ENCODE results near the gene ZNF577. TPM values are rescaled to one million over a fixed set of nuclear protein-coding genes. Genes with fewer than 3 reads are reported as not detected.
"Not testable (repeated sequence)": the region's sequence is repeated elsewhere in the genome, so short reads cannot be mapped to it uniquely, and the experiment has no call there.

ZNF577 gene
- total and polyA plus RNA-seq, 2 donors (not counting 1 experiment from before 2014, with no cell fraction given), result 15.9 to 26.0 TPM

GRCh38 chr19:51905639-51906038 lies 17.9 kb upstream of the ZNF577 start:
- CTCF ChIA-PET; H3K4me3 Mint-ChIP-seq; DNase-seq; H4K20me1 ChIP-seq (ENCODE audit: control insufficient read depth, insufficient read depth, low read length, poor library complexity, severe bottlenecking); ATAC-seq (ENCODE audit: low read depth); H3K9ac ChIP-seq (ENCODE audit: low read length); H3K4me3 ChIP-seq (ENCODE audit: control extremely low read depth in 1 of 5, extremely low read depth in 1 of 5, insufficient read depth in 1 of 5, low read depth in 2 of 5, low read length in 4 of 5); H3K27ac Mint-ChIP-seq; H3K4me2 ChIP-seq (replicated peaks; ENCODE audit: low read depth, low read length, poor library complexity, severe bottlenecking); H3K36me3 ChIP-seq (replicated peaks in 1 of 2; ENCODE audit: control extremely low read depth in 1 of 2, control insufficient read depth in 1 of 2, extremely low read depth in 1 of 2, insufficient read depth in 2 of 2, low read length in 1 of 2); H3K27ac ChIP-seq (ENCODE audit: low read length in 2 of 2); POLR2A ChIA-PET: not testable (repeated sequence)
- H3K9me3 ChIP-seq (ENCODE audit: control extremely low read depth in 1 of 3, control insufficient read depth in 2 of 3, insufficient read depth in 1 of 3, low read length in 2 of 3), result peaks cover 6 to 71% (median 34%) of the 10 kb centered on the region in 3 donors
- peaks cover 0 to 19% (median 3%) of the 10 kb centered on the region in 4 experiments for H3K27me3 ChIP-seq (replicated peaks in 1 of 4; ENCODE audit: control extremely low read depth in 1 of 4, control insufficient read depth in 3 of 4, insufficient read depth in 4 of 4, low read length in 3 of 4)
- peak overlapping the region; percentile 99 for H2AFZ ChIP-seq (ENCODE audit: insufficient read depth, low read depth, low read length, poor library complexity, severe bottlenecking)
- WGBS (ENCODE audit: insufficient coverage), result no CpG with 5 or more reads among the region's 3 CpGs
- H3K27me3 Mint-ChIP-seq, result peaks cover 28% of the 10 kb centered on the region
- intact Hi-C loops (cut with micrococcal nuclease), result loop anchor here (1.0 to 2.0 kb wide), 4 partner anchors 15 to 733 kb away; partner anchors contain the start of genes ZNF350, ZNF613 and ZNF83
- H3K9me3 Mint-ChIP-seq (ENCODE audit: insufficient read depth), result peaks cover 21% of the 10 kb centered on the region
- peaks cover 6 to 15% of the 10 kb centered on the region in 2 donors for H3K4me1 ChIP-seq (ENCODE audit: control insufficient read depth in 2 of 2, insufficient read depth in 2 of 2, low read length in 2 of 2)
- H3K4me1 Mint-ChIP-seq, result peaks cover 21% of the 10 kb centered on the region
- peaks cover 40% of the 10 kb centered on the region for H3K79me2 ChIP-seq (ENCODE audit: control insufficient read depth, insufficient read depth, low read length)

- no CpG with 5 or more reads among the region's 3 CpGs for WGBS (ENCODE audit: insufficient coverage)
- Mint-ChIP-seq H3K27ac (peak overlapping the region; percentile 98), H3K4me1 (peaks cover 21% of the 10 kb centered on the region), H3K4me3 (peak overlapping the region; percentile 99), H3K9me3 (ENCODE audit: insufficient read depth) (peaks cover 18% of the 10 kb centered on the region), H3K27me3 (peaks cover 28% of the 10 kb centered on the region)
- Histone ChIP-seq H3K9ac (ENCODE audit: low read length) (peak overlapping the region; percentile 92), H3K4me1 (ENCODE audit: control insufficient read depth in 2 of 2, insufficient read depth in 2 of 2, low read length in 2 of 2) (peaks cover 6 to 15% of the 10 kb centered on the region in 2 donors), H3K79me2 (ENCODE audit: control insufficient read depth, insufficient read depth, low read length) (peaks cover 44% of the 10 kb centered on the region), H3K36me3 (replicated peaks in 1 of 2; ENCODE audit: control extremely low read depth in 1 of 2, control insufficient read depth in 1 of 2, extremely low read depth in 1 of 2, insufficient read depth in 2 of 2, low read length in 1 of 2) (peaks cover 0 to 6% of the 10 kb centered on the region in 2 experiments), H3K4me2 (replicated peaks; ENCODE audit: low read depth, low read length, poor library complexity, severe bottlenecking) (peak overlapping the region; percentile 93), H3K9me3 (ENCODE audit: control extremely low read depth in 1 of 3, control insufficient read depth in 2 of 3, insufficient read depth in 1 of 3, low read length in 2 of 3) (peaks cover 6 to 72% (median 39%) of the 10 kb centered on the region in 3 donors), H4K20me1 (ENCODE audit: control insufficient read depth, insufficient read depth, low read length, poor library complexity, severe bottlenecking) (no peaks in the 10 kb centered on the region), H3K4me3 (ENCODE audit: control extremely low read depth in 1 of 5, extremely low read depth in 1 of 5, insufficient read depth in 1 of 5, low read depth in 2 of 5, low read length in 4 of 5) (peak overlapping the region in 3 of 5 experiments; percentile 66 to 97 (median 92)), H3K27ac (ENCODE audit: low read length in 2 of 2) (no peak overlapping the region), H2AFZ (ENCODE audit: insufficient read depth, low read depth, low read length, poor library complexity, severe bottlenecking) (peak overlapping the region; percentile 99), H3K27me3 (replicated peaks in 1 of 4; ENCODE audit: control extremely low read depth in 1 of 4, control insufficient read depth in 3 of 4, insufficient read depth in 4 of 4, low read length in 3 of 4) (peaks cover 0 to 19% (median 3%) of the 10 kb centered on the region in 4 experiments)
- DNase-seq (no peak), ATAC-seq (ENCODE audit: low read depth) (peak; percentile 8)
- ChIA-PET POLR2A (no interaction called here), CTCF (no interaction called here)
- no peak for TF ChIP-seq EZH2 (IDR thresholded peaks at IDR 0.05; ENCODE audit: borderline replicate concordance, insufficient read depth, low read depth, low read length, poor library complexity, severe bottlenecking)
- TF ChIP-seq CTCF (IDR thresholded peaks at IDR 0.05), result no peak
- intact Hi-C loops (cut with micrococcal nuclease), result loop anchor here (1.0 to 2.0 kb wide), 4 partner anchors 14 to 734 kb away; partner anchors contain the start of genes ZNF350, ZNF613 and ZNF83
Measured at GRCh38 chr19:51905206-51905605, 17.5 kb upstream of the ZNF577 start.
